Measurements from ENCODE around the gene SF3A1. TPM values are rescaled to one million over a fixed set of nuclear protein-coding genes. Genes with fewer than 3 reads are reported as not detected.

The SF3A1 gene
- total and polyA plus RNA-seq, 9 of the 15 experiments (the other 6 are each of a cell fraction or from before 2014, with no cell fraction given) = 6.7 to 228 (median 13.0) TPM

GRCh38 chr22:30289141-30289979 is 67.3 kb downstream of the SF3A1 start, which contains the start of gene CASTOR1 (continued):
- TF ChIP-seq SP2 (IDR thresholded peaks at IDR 0.05; ENCODE audit: extremely low read depth, low read depth, low read length, poor library complexity, severe bottlenecking) = no peak
- TF ChIP-seq ZNF217 (CRISPR knock-in tag; IDR thresholded peaks at IDR 0.05) = no peak
- TF ChIP-seq NKRF (IDR thresholded peaks at IDR 0.05; ENCODE audit: borderline replicate concordance) = 0 out of 2 replicates have a peak, but pooled peaks have one; percentile 25
- TF ChIP-seq NEUROD1 (IDR thresholded peaks at IDR 0.05; ENCODE audit: borderline replicate concordance, low read depth, low read length, partially characterized antibody) = no peak
- TF ChIP-seq CC2D1A (IDR thresholded peaks at IDR 0.05) = no peak
- peak; percentile 73; the same call in 1 of the 2 replicates for TF ChIP-seq ZBTB7A (IDR thresholded peaks at IDR 0.05; ENCODE audit: borderline replicate concordance, control insufficient read depth, low read depth, low read length)
- no peak; the same call in 1 of the 2 replicates for TF ChIP-seq CTBP1 (IDR thresholded peaks at IDR 0.05; ENCODE audit: borderline replicate concordance)
- no peak for TF ChIP-seq ZNF583 (CRISPR knock-in tag; IDR thresholded peaks at IDR 0.05)
- TF ChIP-seq SMC3 (conservative IDR thresholded peaks at IDR 0.05; ENCODE audit: insufficient read depth, low read depth, low read length) = no peak
- TF ChIP-seq GATAD2A (IDR thresholded peaks at IDR 0.05) = no peak
- TF ChIP-seq ZNF263 (CRISPR knock-in tag; IDR thresholded peaks at IDR 0.05; ENCODE audit: borderline replicate concordance) = no peak; the same call in 1 of the 2 replicates
- peak; percentile 33 for TF ChIP-seq TBP (optimal IDR thresholded peaks at IDR 0.05; ENCODE audit: low read depth, low read length)
- TF ChIP-seq KAT2B (IDR thresholded peaks at IDR 0.05; ENCODE audit: low read depth, low read length) = no peak
- no peak for TF ChIP-seq ZMIZ1 (IDR thresholded peaks at IDR 0.05; ENCODE audit: low read depth in 2 of 2, low read length in 2 of 2)
- TF ChIP-seq PHB2 (IDR thresholded peaks at IDR 0.05; ENCODE audit: low read depth) = no peak
- no peak for TF ChIP-seq ZNF395 (CRISPR knock-in tag; IDR thresholded peaks at IDR 0.05)
- TF ChIP-seq XRCC5 (IDR thresholded peaks at IDR 0.05; ENCODE audit: low read depth, low read length) = no peak
- no peak for TF ChIP-seq ZNF717 (CRISPR knock-in tag; IDR thresholded peaks at IDR 0.05)
- TF ChIP-seq ZNF232 (CRISPR knock-in tag; IDR thresholded peaks at IDR 0.05) = no peak
- no peak for TF ChIP-seq KLF1 (tag; IDR thresholded peaks at IDR 0.05)
- no peak for TF ChIP-seq RBM39 (optimal IDR thresholded peaks at IDR 0.05; ENCODE audit: low read depth, low read length)
- no peak for TF ChIP-seq NR1H2 (CRISPR knock-in tag; IDR thresholded peaks at IDR 0.05)
- TF ChIP-seq ETV5 (CRISPR knock-in tag; IDR thresholded peaks at IDR 0.05; ENCODE audit: low read depth) = no peak

All from K562 (cell line).